Measurements from ENCODE around the gene THOP1.

THOP1 gene

GRCh38 chr19:2846180-2846894, 61.0 kb downstream of the THOP1 start:
- no peak overlapping the region for H2BK120ac ChIP-seq (ENCODE audit: low read depth, low read length)

GRCh38 chr19:2847507-2847906, 62.2 kb downstream of the THOP1 start:
- no peak for DNase-seq
- H2BK5ac ChIP-seq (ENCODE audit: low read depth, low read length, poor library complexity, severe bottlenecking), result no peak overlapping the region

More at GRCh38 chr19:2846180-2846894, 61.0 kb downstream of the THOP1 start:
- H4K8ac ChIP-seq (ENCODE audit: low read length), result no peak overlapping the region
- no peak overlapping the region for H3K4me2 ChIP-seq (ENCODE audit: low read length, poor library complexity, severe bottlenecking)
- no peak overlapping the region for H3K23ac ChIP-seq (ENCODE audit: low read length in 2 of 2)
- H2BK5ac ChIP-seq (ENCODE audit: low read depth, low read length, poor library complexity, severe bottlenecking), result no peak overlapping the region
- WGBS, result 95% methylated on average over 12 of the region's 13 CpGs
- H2BK15ac ChIP-seq (ENCODE audit: low read depth, poor library complexity, severe bottlenecking), result no peak overlapping the region
- H3K4me1 ChIP-seq (ENCODE audit: control insufficient read depth, insufficient read depth, low read depth, low read length), result peaks cover 6% of the 10 kb centered on the region
- no peak overlapping the region for H3K9ac ChIP-seq (ENCODE audit: low read length)
- no peak overlapping the region for H4K91ac ChIP-seq (ENCODE audit: low read length)
- H3K4ac ChIP-seq (ENCODE audit: low read depth in 1 of 2, low read length in 2 of 2), result no peak overlapping the region
- H2AK5ac ChIP-seq (ENCODE audit: low read length, severe bottlenecking), result no peak overlapping the region
- no peak overlapping the region for H3K18ac ChIP-seq (ENCODE audit: low read depth in 1 of 2, low read length in 2 of 2)
- H3K9me3 ChIP-seq (ENCODE audit: control insufficient read depth, low read length), result peaks cover 48% of the 10 kb centered on the region
- H3K27me3 ChIP-seq (ENCODE audit: control insufficient read depth in 1 of 2, insufficient read depth in 1 of 2, low read length in 2 of 2), result no peaks in the 10 kb centered on the region
- H3K4me3 ChIP-seq (ENCODE audit: insufficient read depth in 1 of 2, low read depth in 1 of 2, low read length in 2 of 2), result no peak overlapping the region
- H2AFZ ChIP-seq (ENCODE audit: low read depth, low read length), result no peak overlapping the region
- no peak overlapping the region for H3K27ac ChIP-seq (ENCODE audit: low read length, poor library complexity, severe bottlenecking)
- H3K79me1 ChIP-seq (replicated peaks; ENCODE audit: low read length, poor library complexity, severe bottlenecking), result peaks cover 45% of the 10 kb centered on the region
- no peak for DNase-seq
- no peak overlapping the region for H3K14ac ChIP-seq (ENCODE audit: low read length in 2 of 2)
- peaks cover 19 to 36% of the 10 kb centered on the region in 2 experiments for H3K36me3 ChIP-seq (ENCODE audit: control insufficient read depth in 1 of 2, insufficient read depth in 2 of 2, low read depth in 1 of 2, low read length in 2 of 2)
- no peak overlapping the region for H2BK12ac ChIP-seq (ENCODE audit: low read length in 2 of 2)

GRCh38 chr19:2848616-2849015, 63.3 kb downstream of the THOP1 start:
- no peak overlapping the region for H4K8ac ChIP-seq (ENCODE audit: low read length)
- no peak overlapping the region for H3K4ac ChIP-seq (ENCODE audit: low read depth in 1 of 2, low read length in 2 of 2)
- no peak overlapping the region for H4K91ac ChIP-seq (ENCODE audit: low read length)
- no peak overlapping the region for H3K4me2 ChIP-seq (ENCODE audit: low read length, poor library complexity, severe bottlenecking)
- no peak overlapping the region for H3K27ac ChIP-seq (ENCODE audit: low read length, poor library complexity, severe bottlenecking)
- H3K36me3 ChIP-seq (ENCODE audit: control insufficient read depth in 1 of 2, insufficient read depth in 2 of 2, low read depth in 1 of 2, low read length in 2 of 2), result peaks cover 36 to 58% of the 10 kb centered on the region in 2 experiments
- H2BK120ac ChIP-seq (ENCODE audit: low read depth, low read length), result no peak overlapping the region
- H2BK5ac ChIP-seq (ENCODE audit: low read depth, low read length, poor library complexity, severe bottlenecking), result no peak overlapping the region
- no peaks in the 10 kb centered on the region for H3K27me3 ChIP-seq (ENCODE audit: control insufficient read depth in 1 of 2, insufficient read depth in 1 of 2, low read length in 2 of 2)
- H3K9ac ChIP-seq (ENCODE audit: low read length), result no peak overlapping the region
- peaks cover 38% of the 10 kb centered on the region for H3K79me1 ChIP-seq (replicated peaks; ENCODE audit: low read length, poor library complexity, severe bottlenecking)
- 71% methylated on average over 4 of the region's 4 CpGs for WGBS
- H2BK15ac ChIP-seq (ENCODE audit: low read depth, poor library complexity, severe bottlenecking), result no peak overlapping the region
- no peak overlapping the region for H3K23ac ChIP-seq (ENCODE audit: low read length in 2 of 2)
- H3K4me3 ChIP-seq (ENCODE audit: insufficient read depth in 1 of 2, low read depth in 1 of 2, low read length in 2 of 2), result no peak overlapping the region
- no peak overlapping the region for H2AK5ac ChIP-seq (ENCODE audit: low read length, severe bottlenecking)
- H3K9me3 ChIP-seq (ENCODE audit: control insufficient read depth, low read length), result peaks cover 71% of the 10 kb centered on the region
- no peak overlapping the region for H2AFZ ChIP-seq (ENCODE audit: low read depth, low read length)
- no peak overlapping the region for H3K14ac ChIP-seq (ENCODE audit: low read length in 2 of 2)
- H3K18ac ChIP-seq (ENCODE audit: low read depth in 1 of 2, low read length in 2 of 2), result no peak overlapping the region
- no peak for DNase-seq
- no peaks in the 10 kb centered on the region for H3K4me1 ChIP-seq (ENCODE audit: control insufficient read depth, insufficient read depth, low read depth, low read length)
- H2BK12ac ChIP-seq (ENCODE audit: low read length in 2 of 2), result no peak overlapping the region

More at GRCh38 chr19:2847507-2847906, 62.2 kb downstream of the THOP1 start:
- Histone ChIP-seq H3K79me1 (replicated peaks; ENCODE audit: low read length, poor library complexity, severe bottlenecking) (peaks cover 38% of the 10 kb centered on the region), H3K18ac (ENCODE audit: low read depth in 1 of 2, low read length in 2 of 2) (no peak overlapping the region), H2AFZ (ENCODE audit: low read depth, low read length) (no peak overlapping the region), H2BK120ac (ENCODE audit: low read depth, low read length) (no peak overlapping the region), H2AK5ac (ENCODE audit: low read length, severe bottlenecking) (no peak overlapping the region), H3K4me2 (ENCODE audit: low read length, poor library complexity, severe bottlenecking) (no peak overlapping the region), H3K23ac (ENCODE audit: low read length in 2 of 2) (no peak overlapping the region), H3K9me3 (ENCODE audit: control insufficient read depth, low read length) (peaks cover 60% of the 10 kb centered on the region), H3K36me3 (ENCODE audit: control insufficient read depth in 1 of 2, insufficient read depth in 2 of 2, low read depth in 1 of 2, low read length in 2 of 2) (peaks cover 25 to 47% of the 10 kb centered on the region in 2 experiments), H3K4me1 (ENCODE audit: control insufficient read depth, insufficient read depth, low read depth, low read length) (peaks cover 3% of the 10 kb centered on the region), H2BK15ac (ENCODE audit: low read depth, poor library complexity, severe bottlenecking) (no peak overlapping the region), H4K8ac (ENCODE audit: low read length) (no peak overlapping the region), H3K9ac (ENCODE audit: low read length) (no peak overlapping the region), H2BK12ac (ENCODE audit: low read length in 2 of 2) (no peak overlapping the region), H3K4ac (ENCODE audit: low read depth in 1 of 2, low read length in 2 of 2) (no peak overlapping the region), H3K14ac (ENCODE audit: low read length in 2 of 2) (no peak overlapping the region), H3K27me3 (ENCODE audit: control insufficient read depth in 1 of 2, insufficient read depth in 1 of 2, low read length in 2 of 2) (no peaks in the 10 kb centered on the region), H4K91ac (ENCODE audit: low read length) (no peak overlapping the region), H3K27ac (ENCODE audit: low read length, poor library complexity, severe bottlenecking) (no peak overlapping the region), H3K4me3 (ENCODE audit: insufficient read depth in 1 of 2, low read depth in 1 of 2, low read length in 2 of 2) (no peak overlapping the region)
- WGBS, result 93% methylated on average over 3 of the region's 3 CpGs

GRCh38 chr19:2850256-2850925, 65.1 kb downstream of the THOP1 start:
- Histone ChIP-seq H2BK5ac (ENCODE audit: low read depth, low read length, poor library complexity, severe bottlenecking) (no peak overlapping the region), H3K79me1 (replicated peaks; ENCODE audit: low read length, poor library complexity, severe bottlenecking) (peaks cover 30% of the 10 kb centered on the region), H3K4me1 (ENCODE audit: control insufficient read depth, insufficient read depth, low read depth, low read length) (no peaks in the 10 kb centered on the region), H3K23ac (ENCODE audit: low read length in 2 of 2) (no peak overlapping the region), H3K4me2 (ENCODE audit: low read length, poor library complexity, severe bottlenecking) (no peak overlapping the region), H2BK12ac (ENCODE audit: low read length in 2 of 2) (no peak overlapping the region), H3K9ac (ENCODE audit: low read length) (no peak overlapping the region), H3K9me3 (ENCODE audit: control insufficient read depth, low read length) (peaks cover 84% of the 10 kb centered on the region), H3K14ac (ENCODE audit: low read length in 2 of 2) (no peak overlapping the region), H2BK120ac (ENCODE audit: low read depth, low read length) (no peak overlapping the region), H3K27me3 (ENCODE audit: control insufficient read depth in 1 of 2, insufficient read depth in 1 of 2, low read length in 2 of 2) (no peaks in the 10 kb centered on the region), H3K36me3 (ENCODE audit: control insufficient read depth in 1 of 2, insufficient read depth in 2 of 2, low read depth in 1 of 2, low read length in 2 of 2) (peaks cover 31 to 64% of the 10 kb centered on the region in 2 experiments), H3K18ac (ENCODE audit: low read depth in 1 of 2, low read length in 2 of 2) (no peak overlapping the region), H3K4ac (ENCODE audit: low read depth in 1 of 2, low read length in 2 of 2) (no peak overlapping the region), H4K8ac (ENCODE audit: low read length) (no peak overlapping the region), H2AFZ (ENCODE audit: low read depth, low read length) (no peak overlapping the region), H2AK5ac (ENCODE audit: low read length, severe bottlenecking) (no peak overlapping the region), H3K27ac (ENCODE audit: low read length, poor library complexity, severe bottlenecking) (no peak overlapping the region), H2BK15ac (ENCODE audit: low read depth, poor library complexity, severe bottlenecking) (no peak overlapping the region), H4K91ac (ENCODE audit: low read length) (no peak overlapping the region), H3K4me3 (ENCODE audit: insufficient read depth in 1 of 2, low read depth in 1 of 2, low read length in 2 of 2) (peak overlapping the region in 1 of 2 experiments; percentile 28)
- no peak for DNase-seq
- WGBS, result 92% methylated on average over 2 of the region's 3 CpGs
